Immature natural killer cell (primary cell): ENCODE data around the gene CDYL2. TPM values are rescaled to one million over a fixed set of nuclear protein-coding genes. Genes with fewer than 3 reads are reported as not detected.

Source experiments
- DNase-seq, 3 donors: peaks; one replicate each; pipeline ENCODE4 v3.0.0; 2022; ENCODE audit warnings: mixed read lengths in 1 of 3
- H3K27ac Mint-ChIP-seq, 6 donors: one replicate each; pipeline ENCODE4 v1.8.0; 2020; ENCODE audit warnings: mixed read lengths in 6 of 6, mild to moderate bottlenecking in 5 of 6, inconsistent platforms in 4 of 6, moderate library complexity in 3 of 6
- H3K27me3 Mint-ChIP-seq, 3 donors: one replicate each; pipeline ENCODE4 v1.8.0; 2020 to 2021; ENCODE audit warnings: low read depth in 3 of 3, mild to moderate bottlenecking in 3 of 3, mixed read lengths in 3 of 3, moderate library complexity in 3 of 3, inconsistent platforms in 1 of 3
- H3K36me3 Mint-ChIP-seq, 3 donors: one replicate each; pipeline ENCODE4 v1.8.0; 2020; ENCODE audit warnings: mixed read lengths in 3 of 3, inconsistent platforms in 2 of 3, mild to moderate bottlenecking in 2 of 3
- H3K4me1 Mint-ChIP-seq, 2 donors: one replicate each; pipeline ENCODE4 v1.8.0; 2020; ENCODE audit warnings: inconsistent platforms in 2 of 2, mild to moderate bottlenecking in 2 of 2, mixed read lengths in 2 of 2, moderate library complexity in 1 of 2
- H3K4me3 Mint-ChIP-seq, 5 donors: one replicate each; pipeline ENCODE4 v1.8.0; 2020; ENCODE audit warnings: mild to moderate bottlenecking in 5 of 5, mixed read lengths in 5 of 5, inconsistent platforms in 3 of 5, moderate library complexity in 3 of 5
- H3K9me3 Mint-ChIP-seq, 6 donors: one replicate each; pipeline ENCODE4 v1.8.0; 2020; ENCODE audit warnings: mild to moderate bottlenecking in 6 of 6, mixed read lengths in 6 of 6, inconsistent platforms in 4 of 6, moderate library complexity in 3 of 6
- polyA plus RNA-seq, 3 donors: library from polyadenylated mRNA; unstranded; fragments of 300-500 nt; fragmentation: Illumina TruSeq; gene quantifications; one replicate each; pipeline ENCODE4 v1.2.3, GENCODE V29; 2021

Gene CDYL2
- polyA plus RNA-seq, 3 donors from 2014 or later: 0.21 TPM; not detected in 2

GRCh38 chr16:80610481-80611156, 193.8 kb downstream of the CDYL2 start:
- DNase-seq: no peak
- H3K4me1 Mint-ChIP-seq: peaks cover 0 to 7% of the 10 kb centered on the region in 2 donors
- no peak overlapping the region for H3K27ac Mint-ChIP-seq
- peaks cover 2 to 4% (median 4%) of the 10 kb centered on the region in 3 donors for H3K27me3 Mint-ChIP-seq
- no peaks in the 10 kb centered on the region for H3K9me3 Mint-ChIP-seq
- no peak overlapping the region for H3K4me3 Mint-ChIP-seq
- H3K36me3 Mint-ChIP-seq: no peaks in the 10 kb centered on the region

GRCh38 chr16:80608946-80609345, 195.5 kb downstream of the CDYL2 start:
- no peak overlapping the region for H3K27ac Mint-ChIP-seq
- peaks cover 1 to 4% (median 2%) of the 10 kb centered on the region in 3 donors for H3K27me3 Mint-ChIP-seq
- no peak overlapping the region for H3K4me3 Mint-ChIP-seq
- H3K9me3 Mint-ChIP-seq: no peaks in the 10 kb centered on the region
- no peaks in the 10 kb centered on the region for H3K36me3 Mint-ChIP-seq
- H3K4me1 Mint-ChIP-seq: peaks cover 0 to 7% of the 10 kb centered on the region in 2 donors
- DNase-seq: no peak

- Mint-ChIP-seq H3K36me3 (no peaks in the 10 kb centered on the region), H3K4me3 (no peak overlapping the region), H3K4me1 (peaks cover 0 to 7% of the 10 kb centered on the region in 2 donors), H3K9me3 (no peaks in the 10 kb centered on the region), H3K27me3 (peaks cover 0 to 4% (median 2%) of the 10 kb centered on the region in 3 donors), H3K27ac (no peak overlapping the region)
- no peak for DNase-seq
These were observed 197.2 kb downstream of the CDYL2 start for GRCh38 chr16:80607204-80607603.

- Mint-ChIP-seq H3K27ac (no peak overlapping the region), H3K4me3 (no peak overlapping the region), H3K36me3 (no peaks in the 10 kb centered on the region), H3K4me1 (peaks cover 0 to 7% of the 10 kb centered on the region in 2 donors), H3K27me3 (peaks cover 0 to 4% (median 2%) of the 10 kb centered on the region in 3 donors), H3K9me3 (no peaks in the 10 kb centered on the region)
- no peak for DNase-seq
These were observed 198.1 kb downstream of the CDYL2 start for GRCh38 chr16:80606221-80606766.

GRCh38 chr16:80604600-80605355, 199.6 kb downstream of the CDYL2 start:
- Mint-ChIP-seq H3K4me1 (peaks cover 0 to 7% of the 10 kb centered on the region in 2 donors), H3K4me3 (no peak overlapping the region), H3K36me3 (no peaks in the 10 kb centered on the region), H3K27me3 (peaks cover 0 to 5% (median 0%) of the 10 kb centered on the region in 3 donors), H3K27ac (no peak overlapping the region), H3K9me3 (no peaks in the 10 kb centered on the region)
- no peak for DNase-seq

- Mint-ChIP-seq H3K27me3 (peaks cover 0 to 6% (median 0%) of the 10 kb centered on the region in 3 donors), H3K4me3 (no peak overlapping the region), H3K36me3 (no peaks in the 10 kb centered on the region), H3K4me1 (peaks cover 0 to 7% of the 10 kb centered on the region in 2 donors), H3K9me3 (no peaks in the 10 kb centered on the region), H3K27ac (no peak overlapping the region)
- no peak for DNase-seq
These were observed 201.5 kb downstream of the CDYL2 start for GRCh38 chr16:80602894-80603293.

- DNase-seq: no peak
- H3K36me3 Mint-ChIP-seq: peaks cover 6 to 7% (median 7%) of the 10 kb centered on the region in 3 donors
- peaks cover 0 to 4% (median 0%) of the 10 kb centered on the region in 6 donors for H3K9me3 Mint-ChIP-seq
- H3K4me1 Mint-ChIP-seq: peaks cover 0 to 1% of the 10 kb centered on the region in 2 donors
- H3K4me3 Mint-ChIP-seq: no peak overlapping the region
- H3K27me3 Mint-ChIP-seq: peaks cover 0 to 5% (median 0%) of the 10 kb centered on the region in 3 donors
- no peak overlapping the region for H3K27ac Mint-ChIP-seq
These were observed 203.2 kb downstream of the CDYL2 start for GRCh38 chr16:80601182-80601581.

- H3K36me3 Mint-ChIP-seq: peaks cover 7 to 10% (median 9%) of the 10 kb centered on the region in 3 donors
- no peaks in the 10 kb centered on the region for H3K4me1 Mint-ChIP-seq
- no peak overlapping the region for H3K4me3 Mint-ChIP-seq
- DNase-seq: no peak
- H3K9me3 Mint-ChIP-seq: peaks cover 0 to 4% (median 0%) of the 10 kb centered on the region in 6 donors
- peaks cover 0 to 8% (median 2%) of the 10 kb centered on the region in 3 donors for H3K27me3 Mint-ChIP-seq
- H3K27ac Mint-ChIP-seq: no peak overlapping the region
These were observed 204.9 kb downstream of the CDYL2 start for GRCh38 chr16:80599466-80599865.

- peaks cover 0 to 4% (median 0%) of the 10 kb centered on the region in 6 donors for H3K9me3 Mint-ChIP-seq
- peaks cover 2 to 8% of the 10 kb centered on the region in 2 donors for H3K4me1 Mint-ChIP-seq
- H3K4me3 Mint-ChIP-seq: peak overlapping the region in 1 of 5 donors; percentile 0
- H3K36me3 Mint-ChIP-seq: peaks cover 7 to 10% (median 9%) of the 10 kb centered on the region in 3 donors
- peaks cover 3 to 16% (median 16%) of the 10 kb centered on the region in 3 donors for H3K27me3 Mint-ChIP-seq
- no peak for DNase-seq
- H3K27ac Mint-ChIP-seq: no peak overlapping the region
These were observed 207.7 kb downstream of the CDYL2 start for GRCh38 chr16:80596507-80597207.

- DNase-seq: no peak
- Mint-ChIP-seq H3K36me3 (peaks cover 7 to 10% (median 9%) of the 10 kb centered on the region in 3 donors), H3K27ac (no peak overlapping the region), H3K4me1 (peaks cover 15 to 18% of the 10 kb centered on the region in 2 donors), H3K9me3 (peaks cover 0 to 4% (median 0%) of the 10 kb centered on the region in 6 donors), H3K27me3 (peaks cover 6 to 20% (median 16%) of the 10 kb centered on the region in 3 donors), H3K4me3 (no peak overlapping the region)
These were observed 209.6 kb downstream of the CDYL2 start for GRCh38 chr16:80594756-80595155.

- H3K4me3 Mint-ChIP-seq: peak overlapping the region in 1 of 5 donors; percentile 20
These were observed 212.1 kb downstream of the CDYL2 start for GRCh38 chr16:80592273-80592672.

GRCh38 chr16:80591071-80591915, 213.1 kb downstream of the CDYL2 start:
- H3K27ac Mint-ChIP-seq: no peak overlapping the region
- H3K36me3 Mint-ChIP-seq: peaks cover 4 to 5% (median 4%) of the 10 kb centered on the region in 3 donors
- H3K27me3 Mint-ChIP-seq: peaks cover 7 to 25% (median 18%) of the 10 kb centered on the region in 3 donors

More at GRCh38 chr16:80592273-80592672, 212.1 kb downstream of the CDYL2 start:
- Mint-ChIP-seq H3K27ac (no peak overlapping the region), H3K27me3 (peaks cover 6 to 24% (median 18%) of the 10 kb centered on the region in 3 donors), H3K4me1 (peaks cover 15 to 18% of the 10 kb centered on the region in 2 donors), H3K36me3 (peaks cover 7 to 10% (median 9%) of the 10 kb centered on the region in 3 donors), H3K9me3 (peaks cover 0 to 4% (median 0%) of the 10 kb centered on the region in 6 donors)
- DNase-seq: no peak

More at GRCh38 chr16:80591071-80591915, 213.1 kb downstream of the CDYL2 start:
- Mint-ChIP-seq H3K9me3 (peaks cover 0 to under 1% (median 0%) of the 10 kb centered on the region in 6 donors), H3K4me3 (peak overlapping the region in 3 of 5 donors; percentile 10 to 56 (median 34)), H3K4me1 (peaks cover 15 to 18% of the 10 kb centered on the region in 2 donors)
- peak; percentile 5 to 57 (median 28) for DNase-seq
